GM23248 (cell line): ENCODE data around the gene NPAS3.

ENCODE experiments used
- EZH2 ChIP-seq: fragments of 200-600 bp; sonication (generic); IDR thresholded peaks from 2 replicates; pipeline ENCODE4 v1.6.1; 2018; ENCODE audit warnings: antibody characterized with exemption, mild to moderate bottlenecking; ENCODE audit not compliant: insufficient read depth, poor library complexity, severe bottlenecking
- EZH2phosphoT487 ChIP-seq: fragments of 200-600 bp; sonication (generic); IDR thresholded peaks from 2 replicates; pipeline ENCODE4 v1.6.1; 2018; ENCODE audit warnings: antibody characterized with exemption, moderate library complexity, mild to moderate bottlenecking, low read depth; ENCODE audit not compliant: insufficient read depth

GRCh38 chr14:33309106-33309505 is 370.4 kb downstream of the NPAS3 start:
- TF ChIP-seq EZH2 (no peak), EZH2phosphoT487 (no peak)
